AG09319 (cell line): ENCODE data around the gene ZDHHC8.

Experiments used
- DNase-seq: peaks from one replicate; pipeline ENCODE4 v3.0.0-alpha.2; 2010; ENCODE audit warnings: low read depth; ENCODE audit errors: extremely low read depth
- CTCF ChIP-seq: IDR thresholded peaks from 2 replicates; pipeline ENCODE4 v1.5.1; 2011; ENCODE audit warnings: low read depth, mild to moderate bottlenecking, inconsistent platforms, low read length, moderate library complexity

The ZDHHC8 gene

GRCh38 chr22:20182365-20182764 lies 50.8 kb downstream of the ZDHHC8 start:
- no peak for DNase-seq
- TF ChIP-seq CTCF: no peak

GRCh38 chr22:20183101-20183500 lies 51.5 kb downstream of the ZDHHC8 start:
- TF ChIP-seq CTCF: no peak
- DNase-seq: no peak

- no peak for TF ChIP-seq CTCF
- no peak for DNase-seq
These were observed 52.2 kb downstream of the ZDHHC8 start for GRCh38 chr22:20183823-20184222.

GRCh38 chr22:20184501-20185165 lies 53.0 kb downstream of the ZDHHC8 start:
- no peak for DNase-seq
- TF ChIP-seq CTCF: no peak

GRCh38 chr22:20185750-20186149 lies 54.1 kb downstream of the ZDHHC8 start:
- no peak for TF ChIP-seq CTCF
- DNase-seq: no peak

GRCh38 chr22:20186183-20186870 lies 54.7 kb downstream of the ZDHHC8 start:
- DNase-seq: no peak

More at GRCh38 chr22:20186183-20186870, 54.7 kb downstream of the ZDHHC8 start:
- TF ChIP-seq CTCF: no peak
